ENCODE measurements around the gene TRIM40. TPM values are rescaled to one million over a fixed set of nuclear protein-coding genes. Genes with fewer than 3 reads are reported as not detected.

Gene TRIM40
- total RNA-seq, 1 donor from 2014 or later, result not detected

- Mint-ChIP-seq H3K36me3 (ENCODE audit: low read depth) (no peaks in the 10 kb centered on the region), H3K27ac (ENCODE audit: unreplicated experiment) (no peak overlapping the region), H3K4me3 (peak overlapping the region; percentile 45), H3K4me1 (peaks cover 5% of the 10 kb centered on the region), H3K9me3 (no peaks in the 10 kb centered on the region), H3K27me3 (ENCODE audit: low read depth) (peaks cover 96% of the 10 kb centered on the region)
- peak; percentile 31 for DNase-seq (ENCODE audit: low read depth, low spot score)
- TF ChIP-seq CTCF (conservative IDR thresholded peaks at IDR 0.05), result peak; percentile 13
Observed at GRCh38 chr6:30171677-30172471, 35.9 kb downstream of the TRIM40 start.

- Mint-ChIP-seq H3K4me3 (no peak overlapping the region), H3K36me3 (ENCODE audit: low read depth) (no peaks in the 10 kb centered on the region), H3K9me3 (no peaks in the 10 kb centered on the region), H3K27ac (ENCODE audit: unreplicated experiment) (no peak overlapping the region), H3K4me1 (peaks cover 5% of the 10 kb centered on the region), H3K27me3 (ENCODE audit: low read depth) (peaks cover 98% of the 10 kb centered on the region)
- DNase-seq (ENCODE audit: low read depth, low spot score), result no peak
- no peak for TF ChIP-seq CTCF (conservative IDR thresholded peaks at IDR 0.05)
Observed at GRCh38 chr6:30172681-30173080, 36.7 kb downstream of the TRIM40 start.

- no peak for DNase-seq (ENCODE audit: low read depth, low spot score)
- H3K4me1 Mint-ChIP-seq, result peaks cover 5% of the 10 kb centered on the region
- TF ChIP-seq CTCF (conservative IDR thresholded peaks at IDR 0.05), result no peak
- peaks cover 7% of the 10 kb centered on the region for H3K9me3 Mint-ChIP-seq
- H3K27ac Mint-ChIP-seq (ENCODE audit: unreplicated experiment), result no peak overlapping the region
- H3K4me3 Mint-ChIP-seq, result no peak overlapping the region
- H3K27me3 Mint-ChIP-seq (ENCODE audit: low read depth), result peaks cover 87% of the 10 kb centered on the region
- H3K36me3 Mint-ChIP-seq (ENCODE audit: low read depth), result peaks cover under 1% of the 10 kb centered on the region
Observed at GRCh38 chr6:30175765-30176164, 39.8 kb downstream of the TRIM40 start.

- Mint-ChIP-seq H3K4me1 (no peaks in the 10 kb centered on the region), H3K4me3 (no peak overlapping the region), H3K9me3 (peaks cover 10% of the 10 kb centered on the region), H3K27me3 (ENCODE audit: low read depth) (peaks cover 59% of the 10 kb centered on the region), H3K27ac (ENCODE audit: unreplicated experiment) (no peak overlapping the region), H3K36me3 (ENCODE audit: low read depth) (peaks cover 5% of the 10 kb centered on the region)
- no peak for TF ChIP-seq CTCF (conservative IDR thresholded peaks at IDR 0.05)
- no peak for DNase-seq (ENCODE audit: low read depth, low spot score)
Observed at GRCh38 chr6:30178837-30179236, 42.9 kb downstream of the TRIM40 start.

GRCh38 chr6:30180145-30180544 lies 44.2 kb downstream of the TRIM40 start:
- Mint-ChIP-seq H3K4me3 (no peak overlapping the region), H3K27ac (ENCODE audit: unreplicated experiment) (no peak overlapping the region), H3K27me3 (ENCODE audit: low read depth) (peaks cover 47% of the 10 kb centered on the region), H3K9me3 (peaks cover 10% of the 10 kb centered on the region), H3K4me1 (no peaks in the 10 kb centered on the region), H3K36me3 (ENCODE audit: low read depth) (peaks cover 13% of the 10 kb centered on the region)
- TF ChIP-seq CTCF (conservative IDR thresholded peaks at IDR 0.05), result no peak
- DNase-seq (ENCODE audit: low read depth, low spot score), result no peak
